ENCODE data around the gene COL5A2.

Gene COL5A2

DNA sequence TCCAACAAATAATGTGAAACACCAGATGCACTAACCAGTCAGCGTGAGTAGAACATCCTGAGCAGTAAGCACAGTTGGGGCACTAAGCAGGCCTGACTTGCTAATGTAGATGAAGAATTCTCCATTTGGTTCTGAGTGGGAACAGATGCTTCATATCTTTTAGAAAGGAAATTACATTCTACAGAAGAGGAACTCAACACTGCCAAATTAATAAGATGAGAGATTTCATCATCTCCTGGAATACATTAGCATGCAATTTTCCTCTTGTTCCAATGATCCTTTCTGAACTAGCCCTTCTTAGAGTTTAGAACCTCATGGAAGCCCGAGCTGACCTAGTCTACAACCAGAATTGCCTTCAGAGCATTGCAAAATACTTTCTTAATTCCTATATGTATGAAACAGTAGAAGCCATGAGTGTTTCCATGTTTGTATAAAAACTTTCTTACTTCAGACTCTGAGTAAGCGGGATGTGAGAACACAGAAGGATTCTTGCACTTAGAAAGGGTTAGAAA is 34.8 kb downstream of the COL5A2 start:
- no peak for DNase-seq

DNA sequence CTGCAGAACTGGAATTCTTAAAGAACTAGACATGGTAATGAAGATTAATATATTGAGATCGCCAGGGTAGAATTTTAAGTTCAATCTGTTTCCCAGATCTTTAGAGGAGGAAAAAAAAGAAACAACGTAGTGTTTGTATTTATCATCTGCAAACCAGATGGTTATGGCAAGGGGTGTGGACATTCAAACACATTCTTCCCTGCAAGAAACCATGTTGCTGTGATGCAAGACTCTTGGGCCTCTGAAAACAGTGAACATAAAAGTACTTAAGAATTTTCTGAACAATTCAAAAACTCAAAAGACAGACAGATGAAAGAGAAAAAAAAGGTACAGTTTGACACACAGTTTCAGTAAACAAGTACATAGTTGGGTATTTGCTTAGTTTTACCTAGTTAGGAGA is 35.6 kb downstream of the COL5A2 start:
- no peak for DNase-seq

DNA sequence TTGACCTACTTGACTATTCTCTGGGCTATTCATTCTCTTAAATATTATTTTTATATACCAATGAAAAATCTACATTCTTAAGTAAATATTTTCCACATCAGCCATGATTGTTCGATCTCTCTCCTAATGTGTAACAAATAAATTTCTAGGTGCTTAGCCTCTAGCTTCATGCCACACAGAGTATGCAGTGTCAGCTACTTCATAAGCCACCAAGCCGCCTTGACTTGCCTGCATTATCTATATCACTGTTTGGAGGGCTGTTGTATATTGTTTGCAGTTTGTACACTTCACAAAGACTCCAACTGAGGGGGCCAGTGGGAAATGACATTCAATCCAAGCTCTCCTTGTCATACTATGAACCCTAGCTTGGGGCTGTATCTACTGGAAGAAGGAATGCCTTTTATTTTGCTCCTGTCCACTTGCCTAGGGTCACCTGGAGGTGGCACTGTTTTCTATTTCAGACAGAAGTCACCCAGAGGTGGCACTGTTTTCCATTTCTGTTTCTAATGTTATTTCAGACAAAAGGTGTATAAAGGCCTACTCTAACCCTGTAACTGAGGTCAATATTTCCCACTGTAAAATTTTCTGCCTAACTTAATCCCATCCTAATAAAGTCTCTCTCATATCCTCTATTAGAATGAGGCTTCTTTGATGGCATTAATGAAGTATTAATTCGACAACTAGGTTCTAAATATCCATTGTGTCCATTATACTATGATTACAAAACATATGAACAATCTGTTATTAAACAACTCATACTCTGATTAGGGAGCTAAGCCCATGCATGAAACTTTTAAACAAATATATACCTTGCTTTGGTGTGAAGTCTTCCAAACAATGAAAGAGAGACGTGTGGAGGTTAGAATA is 36.4 kb downstream of the COL5A2 start:
- DNase-seq = peak; percentile 14

GRCh38 chr2:189138800-189139199 is 40.8 kb downstream of the COL5A2 start:
- no peak for DNase-seq

DNA sequence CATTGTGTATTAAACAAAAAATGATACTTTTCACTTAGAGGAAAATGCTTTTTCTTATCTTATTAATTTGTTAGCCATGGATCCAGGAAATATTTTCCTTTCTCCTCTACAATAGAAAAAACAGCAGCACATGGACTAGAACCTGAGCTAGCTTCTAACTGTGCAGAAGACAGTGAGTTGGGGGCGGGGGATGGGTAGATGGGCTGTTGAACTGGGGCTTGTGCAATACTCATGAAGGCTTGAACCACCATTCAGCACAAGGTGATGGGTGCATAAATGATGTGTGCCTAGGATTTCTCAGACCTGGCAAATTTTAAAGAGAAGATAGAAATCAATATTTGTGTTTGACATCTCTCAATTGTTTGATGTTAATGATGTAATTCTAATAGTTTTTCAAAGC is 42.0 kb downstream of the COL5A2 start:
- no peak for DNase-seq

GRCh38 chr2:189134485-189134884 is 45.1 kb downstream of the COL5A2 start:
- DNase-seq = no peak

DNA sequence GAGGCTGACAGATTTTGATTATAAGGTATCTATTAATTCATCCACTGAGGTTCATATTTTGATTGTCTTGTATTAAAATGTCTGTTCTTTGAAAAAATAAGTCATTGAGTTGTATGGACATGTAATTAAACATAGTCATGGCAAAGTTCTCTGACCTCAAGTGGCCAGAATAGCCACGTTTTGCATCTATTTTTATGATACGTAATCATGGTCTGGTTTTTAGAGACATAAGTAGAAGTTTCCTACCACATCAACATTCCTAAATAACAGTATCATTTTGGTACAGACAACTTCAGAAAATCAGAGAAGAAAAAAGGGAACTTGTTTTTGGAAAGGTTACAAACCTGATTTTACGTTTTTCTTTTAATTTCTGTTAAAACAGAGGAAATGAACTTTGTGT is 47.6 kb downstream of the COL5A2 start:
- no peak for DNase-seq

DNA sequence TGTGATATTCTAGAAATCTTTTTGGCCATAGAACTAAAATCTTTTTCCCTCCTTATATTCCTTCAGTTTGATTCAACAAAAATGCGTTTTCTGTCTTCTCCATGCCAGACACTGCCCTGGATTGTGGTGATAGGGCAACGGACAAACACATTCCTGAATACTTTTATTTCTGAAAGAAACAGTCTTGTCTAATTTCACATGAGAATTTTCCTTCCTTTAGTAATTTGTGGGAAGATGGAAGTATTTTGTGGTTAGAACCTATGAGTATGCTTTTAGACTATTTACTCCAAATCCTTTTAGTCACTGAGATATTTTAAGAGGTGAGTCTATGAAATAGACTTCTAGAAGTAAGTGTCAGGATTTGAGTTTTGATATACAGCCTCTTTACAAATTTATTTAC is 49.6 kb downstream of the COL5A2 start:
- no peak for DNase-seq

DNA sequence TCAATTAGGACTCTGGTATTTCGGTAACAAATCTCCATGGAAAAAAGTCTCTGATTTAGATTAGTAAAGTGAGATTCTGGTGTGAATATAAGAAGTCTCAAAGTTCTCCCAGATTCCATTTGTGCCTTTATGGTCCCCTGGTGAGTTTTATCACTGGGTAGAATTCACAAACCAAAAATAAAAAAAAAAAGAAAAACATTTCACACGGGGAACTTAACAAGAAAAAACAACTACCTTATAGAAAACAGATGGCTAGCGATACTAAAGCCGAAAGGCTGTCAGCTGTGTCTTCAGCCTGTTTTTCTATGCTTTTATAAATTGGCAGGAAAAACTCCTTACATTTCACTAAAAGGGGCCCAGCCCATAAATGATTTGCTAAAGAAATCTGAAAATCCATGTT is 50.6 kb downstream of the COL5A2 start:
- DNase-seq = no peak

DNA sequence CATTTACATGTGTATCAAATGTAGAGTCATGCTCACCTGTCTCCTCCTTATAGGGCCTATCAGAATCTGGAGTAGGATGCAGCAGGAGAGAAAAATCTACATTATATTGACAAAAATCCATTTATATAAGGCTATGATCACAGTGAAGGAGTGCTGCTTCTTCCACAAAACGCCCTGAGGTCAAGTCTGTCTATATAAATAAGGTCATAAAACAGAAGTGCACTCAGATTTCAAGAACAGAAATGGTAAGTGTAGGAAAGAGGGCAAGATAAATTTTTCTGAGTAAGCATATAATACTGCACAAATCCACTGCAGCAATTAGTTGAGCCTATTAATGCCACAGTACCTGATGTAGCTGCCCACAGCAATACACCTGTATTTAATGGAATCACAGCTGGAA is 51.8 kb downstream of the COL5A2 start:
- DNase-seq = no peak

GRCh38 chr2:189125195-189125594 is 54.4 kb downstream of the COL5A2 start:
- DNase-seq = no peak

GRCh38 chr2:189124175-189124574 is 55.4 kb downstream of the COL5A2 start:
- no peak for DNase-seq

DNA sequence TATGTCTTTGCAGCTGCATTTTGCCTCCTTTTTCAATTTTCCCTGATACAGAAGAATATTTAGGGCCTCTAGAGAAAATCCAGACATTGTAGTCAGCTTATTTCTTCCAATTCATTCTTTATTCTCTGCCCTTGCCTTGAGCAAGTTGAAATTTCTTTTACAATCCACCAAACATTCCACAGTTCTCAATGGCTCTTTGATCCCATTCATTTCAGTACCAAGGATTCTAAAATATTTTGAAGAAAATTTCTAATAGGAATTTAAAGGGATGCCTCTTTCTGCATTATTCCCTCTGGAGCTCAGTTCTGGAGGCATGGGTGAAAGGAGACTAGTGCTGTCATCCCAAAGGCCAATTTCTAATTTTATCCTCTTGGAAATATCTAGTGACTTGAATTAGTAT is 61.2 kb downstream of the COL5A2 start:
- no peak for DNase-seq

- no peak for DNase-seq
Observed at GRCh38 chr2:189116979-189117378, 62.6 kb downstream of the COL5A2 start.

GRCh38 chr2:189116087-189116486 is 63.5 kb downstream of the COL5A2 start:
- no peak for DNase-seq

GRCh38 chr2:189115126-189115525 is 64.4 kb downstream of the COL5A2 start:
- no peak for DNase-seq

DNA sequence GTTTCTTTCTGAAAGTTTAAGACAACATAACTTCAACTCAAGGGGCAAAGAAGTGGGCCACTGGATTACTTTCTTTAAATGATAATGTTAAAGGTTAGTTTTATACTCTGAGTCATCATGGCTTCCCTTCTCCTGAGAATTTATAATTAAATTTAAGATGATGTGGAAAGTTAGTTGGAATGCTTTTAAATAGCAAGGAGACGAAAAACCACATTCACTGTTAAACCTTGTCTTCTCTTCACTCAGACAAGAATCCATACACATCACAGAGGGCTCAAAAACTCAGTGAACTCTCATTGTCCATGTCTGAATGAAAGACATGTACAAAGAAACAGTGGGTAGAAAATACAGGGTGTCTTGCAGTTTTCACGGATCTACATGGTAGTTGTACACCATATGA is 65.6 kb downstream of the COL5A2 start:
- no peak for DNase-seq

DNA sequence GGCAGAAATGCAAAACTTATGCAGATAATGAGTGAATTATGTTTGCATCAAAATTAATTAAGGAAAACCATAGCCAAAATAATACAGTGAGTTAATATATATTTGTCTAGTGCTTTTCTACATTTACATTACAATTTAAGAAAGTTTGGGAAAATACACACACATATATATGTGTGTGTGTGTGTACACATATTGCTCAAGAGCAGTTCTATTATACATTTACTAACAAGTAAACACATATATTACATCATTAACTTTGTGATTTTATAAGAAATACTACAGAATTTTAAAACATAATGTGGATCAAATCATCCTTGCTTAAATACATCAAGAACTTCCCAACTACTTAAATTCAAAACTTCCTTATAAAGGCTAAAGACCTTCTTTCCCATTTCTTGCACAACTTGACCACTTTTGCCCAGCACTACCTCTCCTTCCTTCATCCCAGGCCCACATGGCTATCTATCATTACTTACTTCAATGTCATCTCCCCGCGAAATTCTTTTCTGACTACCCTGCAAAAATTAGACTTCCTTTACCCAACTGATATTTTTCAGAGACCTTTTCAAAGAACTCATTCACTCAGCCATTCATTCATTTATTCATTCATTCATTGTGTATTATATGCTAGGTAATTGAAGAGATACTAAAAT is 68.4 kb downstream of the COL5A2 start:
- DNase-seq = no peak

- no peak for DNase-seq
Observed at GRCh38 chr2:189109921-189110397, 69.6 kb downstream of the COL5A2 start.

GRCh38 chr2:189104934-189105333 is 74.6 kb downstream of the COL5A2 start:
- no peak for DNase-seq

DNA sequence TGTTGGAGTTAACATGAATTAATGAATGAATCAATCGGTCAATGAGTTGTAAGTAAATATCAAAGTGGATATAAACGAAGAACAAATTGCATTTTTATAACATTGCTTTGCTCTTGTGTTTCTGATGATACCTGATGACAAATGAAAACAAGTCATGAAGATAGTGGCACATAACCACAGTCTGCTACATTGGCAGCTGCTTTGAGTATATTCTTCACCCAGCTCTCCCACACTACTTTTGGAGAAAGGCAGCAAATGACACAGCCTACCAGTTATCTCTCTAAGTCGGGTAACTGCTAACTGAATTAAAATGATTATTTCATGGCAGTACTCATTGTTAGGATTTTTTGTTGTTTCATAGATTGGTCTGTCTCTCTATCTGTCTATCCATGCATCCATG is 76.8 kb downstream of the COL5A2 start:
- no peak for DNase-seq

- no peak for DNase-seq
Observed at GRCh38 chr2:189097934-189098333, 81.6 kb downstream of the COL5A2 start.

GRCh38 chr2:189096769-189097447 is 82.7 kb downstream of the COL5A2 start:
- no peak for DNase-seq

DNA sequence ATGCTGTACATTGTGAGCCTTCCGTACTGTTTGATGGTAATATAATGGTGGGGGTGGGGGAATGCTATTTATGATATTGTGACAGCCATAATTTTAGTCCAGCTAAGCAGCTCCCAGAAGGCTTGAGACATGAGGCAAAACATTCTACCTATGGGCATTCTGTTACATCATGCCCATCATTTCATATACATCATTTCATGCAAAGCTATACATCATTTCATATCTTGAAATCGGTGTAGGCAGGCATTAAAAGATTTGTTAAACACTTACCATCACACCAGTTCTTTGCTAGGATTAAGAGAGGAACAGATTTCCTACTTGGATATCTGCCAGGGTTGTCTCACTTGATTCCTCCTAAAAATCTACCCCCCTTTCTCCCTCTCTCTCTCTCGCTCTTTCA is 84.5 kb downstream of the COL5A2 start:
- no peak for DNase-seq
